GM21786 (cell line): ENCODE data around the gene ZIM2.

Experiments
- ATAC-seq: cut with Tn5 transposase; IDR thresholded peaks from one replicate; pipeline ENCODE4 v1.9.1; 2021; ENCODE audit not compliant: unreplicated experiment

The ZIM2 gene

GRCh38 chr19:56839652-56840450, 675 bp downstream of the ZIM2 start:
- no peak for ATAC-seq

GRCh38 chr19:56838909-56839651, 1.4 kb downstream of the ZIM2 start:
- no peak for ATAC-seq

- no peak for ATAC-seq
Observed at GRCh38 chr19:56838024-56838908, 2.3 kb downstream of the ZIM2 start.

- ATAC-seq, result no peak
Observed at GRCh38 chr19:56837492-56838023, 3.0 kb downstream of the ZIM2 start.

- ATAC-seq, result no peak
Observed at GRCh38 chr19:56837004-56837403, 3.5 kb downstream of the ZIM2 start.

- no peak for ATAC-seq
Observed at GRCh38 chr19:56836059-56836458, 4.5 kb downstream of the ZIM2 start.

GRCh38 chr19:56835401-56835800, 5.1 kb downstream of the ZIM2 start:
- ATAC-seq, result no peak

GRCh38 chr19:56834564-56835375, 5.8 kb downstream of the ZIM2 start:
- no peak for ATAC-seq

- no peak for ATAC-seq
Observed at GRCh38 chr19:56832352-56832928, 8.1 kb downstream of the ZIM2 start.

GRCh38 chr19:56831255-56831654, 9.3 kb downstream of the ZIM2 start:
- no peak for ATAC-seq

- no peak for ATAC-seq
Observed at GRCh38 chr19:56829596-56829995, 10.9 kb downstream of the ZIM2 start.

GRCh38 chr19:56827708-56828107, 12.8 kb downstream of the ZIM2 start:
- no peak for ATAC-seq

GRCh38 chr19:56823956-56824355, 16.6 kb downstream of the ZIM2 start:
- ATAC-seq, result no peak

GRCh38 chr19:56823417-56823816, 17.1 kb downstream of the ZIM2 start:
- no peak for ATAC-seq

- ATAC-seq, result no peak
Observed at GRCh38 chr19:56822755-56823154, 17.8 kb downstream of the ZIM2 start.

- ATAC-seq, result no peak
Observed at GRCh38 chr19:56821675-56822074, 18.9 kb downstream of the ZIM2 start.

GRCh38 chr19:56821209-56821608, 19.3 kb downstream of the ZIM2 start:
- no peak for ATAC-seq

GRCh38 chr19:56819166-56819565, 21.4 kb downstream of the ZIM2 start:
- ATAC-seq, result no peak

- no peak for ATAC-seq
Observed at GRCh38 chr19:56814656-56815055, 25.9 kb downstream of the ZIM2 start.

GRCh38 chr19:56813531-56813930, 27.0 kb downstream of the ZIM2 start:
- ATAC-seq, result no peak
